Gastrocnemius medialis (tissue), 4 donors: ENCODE results near the gene FSD2. TPM values are rescaled to one million over a fixed set of nuclear protein-coding genes. Genes with fewer than 3 reads are reported as not detected.

Source experiments
- ATAC-seq, 2 donors: fragments of 150-250 bp; one replicate each; pipeline ENCODE4 v1.9.1; 2016
- DNase-seq, 2 donors: peaks; one replicate each; pipeline ENCODE4 v3.0.0-alpha.2; 2019
- H3K27ac ChIP-seq, 4 donors: fragments of 200-600 bp; sonication (generic); 1 replicate in 1 of 4; 2 replicates in 3 of 4; pipeline ENCODE4 v1.5.1; 2016 to 2018; ENCODE audit warnings: mild to moderate bottlenecking in 2 of 4, moderate library complexity in 1 of 4
- H3K27me3 ChIP-seq, 3 donors: fragments of 200-600 bp; sonication (generic) in 2 of 3; 1 replicate in 1 of 3; 2 replicates in 2 of 3; pipeline versions ENCODE4 v1.5.1 to v1.6.0; 2016 to 2019; ENCODE audit warnings: mild to moderate bottlenecking in 1 of 3, moderate library complexity in 1 of 3
- H3K36me3 ChIP-seq, 2 donors: fragments of 200-600 bp; sonication (generic) in 1 of 2; one replicate each; pipeline ENCODE4 v1.5.1; 2017 to 2018
- H3K4me1 ChIP-seq, 2 donors: fragments of 200-600 bp; sonication (generic) in 1 of 2; one replicate each; pipeline ENCODE4 v1.5.1; 2016 to 2017; ENCODE audit warnings: mild to moderate bottlenecking in 2 of 2
- H3K4me3 ChIP-seq, 4 donors: fragments of 200-600 bp; sonication (generic) in 3 of 4; 1 replicate in 1 of 4; 2 replicates in 3 of 4; pipeline ENCODE4 v1.5.1; 2016 to 2019; ENCODE audit warnings: mild to moderate bottlenecking in 2 of 4
- H3K9me3 ChIP-seq, 3 donors: fragments of 200-600 bp; sonication (generic) in 2 of 3; 1 replicate in 1 of 3; 2 replicates in 2 of 3; pipeline ENCODE4 v1.5.1; 2016 to 2019
- POLR2A ChIP-seq, 2 donors: fragments of 450-650 bp; IDR thresholded peaks; one replicate each; pipeline ENCODE4 v1.6.1; 2017; ENCODE audit warnings: antibody characterized with exemption in 2 of 2, mild to moderate bottlenecking in 2 of 2, moderate library complexity in 2 of 2
- in situ Hi-C, 4 donors: fragments of 200-750 bp; cut with MboI; loops; one replicate each; pipeline versions ENCODE4 v1.15.0 to v1.8.0; 2017; ENCODE audit warnings: low sequenced_read_pairs in 4 of 4
- intact Hi-C: fragments of 100-400 bp; cut with DNase I; formaldehyde crosslinking; loops from one replicate; pipeline ENCODE4 v1.15.1; 2023; ENCODE audit warnings: low total_unique reads
- total RNA-seq, 4 donors: library from RNA; depleted of rRNA; stranded (reverse); fragments of >200 nt; gene quantifications; one replicate each; pipeline versions ENCODE4 v1.1.0 to v1.2.3, GENCODE V29; 2016
- TF ChIP-seq, protein P1 (sequence below), 5 experiments: fragments of 450-650 bp in 3 of 5; fragments of 200-600 bp in 2 of 5; sonication (generic) in 2 of 5; IDR thresholded peaks in 4 of 5; conservative IDR thresholded peaks in 1 of 5; 1 replicate in 4 of 5; 2 replicates in 1 of 5; pipeline ENCODE4 v1.5.1; 2016 to 2019; ENCODE audit warnings: antibody characterized with exemption in 5 of 5, mild to moderate bottlenecking in 3 of 5, moderate library complexity in 3 of 5

Gene FSD2
- total RNA-seq, 4 donors from 2014 or later = 3.9 to 18.5 (median 6.6) TPM

DNA sequence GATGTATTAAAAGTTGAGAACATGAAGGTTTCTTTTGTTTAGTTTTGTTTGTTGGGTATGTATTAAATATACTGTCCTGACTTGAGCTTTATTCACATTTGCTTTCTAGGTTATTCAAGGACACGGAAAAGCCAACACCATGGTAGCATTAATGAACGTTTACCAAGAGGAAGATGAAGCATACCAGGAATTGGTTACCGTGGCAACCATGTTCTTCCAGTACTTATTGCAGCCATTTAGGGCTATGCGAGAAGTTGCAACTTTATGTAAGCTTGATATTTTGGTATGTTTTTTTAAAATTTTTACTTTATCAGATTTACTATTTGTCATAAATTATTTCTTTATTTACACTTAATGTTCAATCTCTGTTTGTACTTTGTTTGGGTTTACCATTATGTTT, 7.1 kb upstream of the FSD2 start:
- Histone ChIP-seq H3K27me3 (no peaks in the 10 kb centered on the region), H3K27ac (peak overlapping the region in 2 of 4 donors; percentile 92 to 99), H3K4me1 (peaks cover 31 to 47% of the 10 kb centered on the region in 2 donors), H3K4me3 (no peak overlapping the region), H3K36me3 (peaks cover 0 to 48% of the 10 kb centered on the region in 2 donors), H3K9me3 (no peaks in the 10 kb centered on the region)
- no peak for DNase-seq
- no peak for TF ChIP-seq POLR2A (IDR thresholded peaks at IDR 0.05)
- TF ChIP-seq, protein P1, sequence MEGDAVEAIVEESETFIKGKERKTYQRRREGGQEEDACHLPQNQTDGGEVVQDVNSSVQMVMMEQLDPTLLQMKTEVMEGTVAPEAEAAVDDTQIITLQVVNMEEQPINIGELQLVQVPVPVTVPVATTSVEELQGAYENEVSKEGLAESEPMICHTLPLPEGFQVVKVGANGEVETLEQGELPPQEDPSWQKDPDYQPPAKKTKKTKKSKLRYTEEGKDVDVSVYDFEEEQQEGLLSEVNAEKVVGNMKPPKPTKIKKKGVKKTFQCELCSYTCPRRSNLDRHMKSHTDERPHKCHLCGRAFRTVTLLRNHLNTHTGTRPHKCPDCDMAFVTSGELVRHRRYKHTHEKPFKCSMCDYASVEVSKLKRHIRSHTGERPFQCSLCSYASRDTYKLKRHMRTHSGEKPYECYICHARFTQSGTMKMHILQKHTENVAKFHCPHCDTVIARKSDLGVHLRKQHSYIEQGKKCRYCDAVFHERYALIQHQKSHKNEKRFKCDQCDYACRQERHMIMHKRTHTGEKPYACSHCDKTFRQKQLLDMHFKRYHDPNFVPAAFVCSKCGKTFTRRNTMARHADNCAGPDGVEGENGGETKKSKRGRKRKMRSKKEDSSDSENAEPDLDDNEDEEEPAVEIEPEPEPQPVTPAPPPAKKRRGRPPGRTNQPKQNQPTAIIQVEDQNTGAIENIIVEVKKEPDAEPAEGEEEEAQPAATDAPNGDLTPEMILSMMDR (IDR thresholded peaks at IDR 0.05 in 4 of 5, conservative IDR thresholded peaks at IDR 0.05 in 1 of 5) = no peak
- in situ Hi-C loops = loop anchor here in 2 of 4 donors (25.0 kb wide), 1 partner anchor 276 kb away; the partner anchor contains the start of gene RPS17 (in 2 of the 2)
- ATAC-seq = no peak
- intact Hi-C loops = loop anchor here (10.0 kb wide), 2 partner anchors 168 to 768 kb away; partner anchors contain the start of genes CPEB1 and MEX3B

DNA sequence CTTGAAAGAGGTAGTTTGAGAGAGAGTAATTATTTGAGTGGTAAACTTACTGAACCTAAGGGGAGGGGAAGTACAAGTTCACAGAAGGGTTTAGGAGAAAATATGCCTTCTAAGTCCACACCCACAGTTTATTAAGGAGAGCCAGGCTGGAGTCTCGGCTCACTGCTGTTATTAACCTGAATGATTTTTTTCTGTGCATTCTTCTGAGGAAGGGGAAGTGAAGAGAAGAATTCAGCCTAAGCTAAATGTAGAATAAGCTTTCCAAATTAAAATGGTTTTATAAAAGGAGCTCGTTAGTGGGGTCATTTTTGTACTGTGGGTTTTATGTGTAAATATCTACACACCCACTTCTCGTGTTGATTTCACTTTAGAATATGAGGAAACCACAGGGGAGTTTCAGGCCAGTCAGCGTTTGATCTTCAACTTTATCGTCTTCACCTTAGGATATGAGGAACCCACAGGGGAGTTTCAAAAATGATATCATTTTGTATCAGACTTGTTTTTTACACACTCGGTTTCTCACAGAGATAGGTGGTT, 5.1 kb upstream of the FSD2 start:
- Histone ChIP-seq H3K36me3 (peaks cover 0 to 28% of the 10 kb centered on the region in 2 donors), H3K27me3 (no peaks in the 10 kb centered on the region), H3K4me1 (peaks cover 49 to 64% of the 10 kb centered on the region in 2 donors), H3K9me3 (no peaks in the 10 kb centered on the region), H3K27ac (peak overlapping the region; percentile 92 to 99 (median 96)), H3K4me3 (peak overlapping the region; percentile 69 to 86 (median 79))
- intact Hi-C loops (loop anchor here (10.0 kb wide), 2 partner anchors 166 to 766 kb away; partner anchors contain the start of genes CPEB1 and MEX3B), in situ Hi-C loops (loop anchor here in 2 of 4 donors (25.0 kb wide), 1 partner anchor 274 kb away; the partner anchor contains the start of gene RPS17 (in 2 of the 2))
- TF ChIP-seq, protein P1 (IDR thresholded peaks at IDR 0.05 in 4 of 5, conservative IDR thresholded peaks at IDR 0.05 in 1 of 5) = no peak
- no peak for TF ChIP-seq POLR2A (IDR thresholded peaks at IDR 0.05)
- no peak for DNase-seq
- ATAC-seq = no peak

DNA sequence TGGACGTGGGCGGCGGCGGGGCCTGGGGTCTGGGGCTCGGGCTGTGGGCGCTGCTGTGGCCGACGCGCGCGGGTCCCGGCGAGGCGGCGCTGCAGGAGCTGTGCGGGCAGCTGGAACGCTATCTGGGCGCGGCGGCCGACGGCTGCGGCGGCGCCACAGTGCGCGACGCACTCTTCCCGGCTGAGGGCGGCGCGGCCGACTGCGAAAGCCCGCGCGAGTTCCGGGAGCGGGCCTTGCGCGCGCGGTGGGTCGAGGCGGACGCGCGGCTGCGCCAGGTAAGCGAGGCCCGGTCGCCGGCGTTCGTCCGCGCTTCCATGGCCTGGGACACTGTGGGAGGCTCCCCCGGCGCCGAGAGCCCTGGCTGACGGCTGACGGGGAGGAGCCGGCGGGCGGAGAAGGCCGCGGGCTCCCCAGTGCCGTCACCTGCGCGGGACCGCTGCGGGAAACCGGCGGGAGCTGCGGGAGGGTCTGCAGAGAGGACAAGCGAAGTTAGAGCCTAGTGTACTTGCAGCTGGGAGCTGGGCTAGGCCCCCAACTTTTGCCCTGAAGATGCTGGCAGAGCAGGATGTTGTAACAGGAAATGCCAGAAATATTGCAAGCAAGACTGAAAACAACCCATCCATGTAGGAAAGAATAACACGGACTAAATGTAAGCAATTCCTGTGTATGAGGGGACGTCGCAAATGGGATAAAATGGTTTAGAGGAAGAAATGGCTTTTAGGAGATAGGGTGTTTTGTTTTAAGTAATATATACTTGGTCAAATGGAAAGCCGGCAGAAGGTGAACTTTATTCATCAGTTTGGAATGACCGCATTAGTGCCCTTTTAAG, 4.4 kb upstream of the FSD2 start:
- H3K9me3 ChIP-seq = no peaks in the 10 kb centered on the region
- peaks cover 49 to 62% of the 10 kb centered on the region in 2 donors for H3K4me1 ChIP-seq
- peak overlapping the region; percentile 69 to 86 (median 79) for H3K4me3 ChIP-seq
- intact Hi-C loops (loop anchor here (10.0 kb wide), 2 partner anchors 165 to 765 kb away; partner anchors contain the start of genes CPEB1 and MEX3B), in situ Hi-C loops (loop anchor here in 2 of 4 donors (25.0 kb wide), 1 partner anchor 273 kb away; the partner anchor contains the start of gene RPS17 (in 2 of the 2))
- H3K27me3 ChIP-seq = no peaks in the 10 kb centered on the region
- peak; percentile 3 to 7 for ATAC-seq
- H3K27ac ChIP-seq = peak overlapping the region; percentile 92 to 99 (median 96)
- peak in 1 of 2 donors; percentile 33 for DNase-seq
- TF ChIP-seq, protein P1 (IDR thresholded peaks at IDR 0.05 in 4 of 5, conservative IDR thresholded peaks at IDR 0.05 in 1 of 5) = no peak
- peak in 1 of 2 donors; percentile 14 for TF ChIP-seq POLR2A (IDR thresholded peaks at IDR 0.05)
- H3K36me3 ChIP-seq = peaks cover 0 to 21% of the 10 kb centered on the region in 2 donors

DNA sequence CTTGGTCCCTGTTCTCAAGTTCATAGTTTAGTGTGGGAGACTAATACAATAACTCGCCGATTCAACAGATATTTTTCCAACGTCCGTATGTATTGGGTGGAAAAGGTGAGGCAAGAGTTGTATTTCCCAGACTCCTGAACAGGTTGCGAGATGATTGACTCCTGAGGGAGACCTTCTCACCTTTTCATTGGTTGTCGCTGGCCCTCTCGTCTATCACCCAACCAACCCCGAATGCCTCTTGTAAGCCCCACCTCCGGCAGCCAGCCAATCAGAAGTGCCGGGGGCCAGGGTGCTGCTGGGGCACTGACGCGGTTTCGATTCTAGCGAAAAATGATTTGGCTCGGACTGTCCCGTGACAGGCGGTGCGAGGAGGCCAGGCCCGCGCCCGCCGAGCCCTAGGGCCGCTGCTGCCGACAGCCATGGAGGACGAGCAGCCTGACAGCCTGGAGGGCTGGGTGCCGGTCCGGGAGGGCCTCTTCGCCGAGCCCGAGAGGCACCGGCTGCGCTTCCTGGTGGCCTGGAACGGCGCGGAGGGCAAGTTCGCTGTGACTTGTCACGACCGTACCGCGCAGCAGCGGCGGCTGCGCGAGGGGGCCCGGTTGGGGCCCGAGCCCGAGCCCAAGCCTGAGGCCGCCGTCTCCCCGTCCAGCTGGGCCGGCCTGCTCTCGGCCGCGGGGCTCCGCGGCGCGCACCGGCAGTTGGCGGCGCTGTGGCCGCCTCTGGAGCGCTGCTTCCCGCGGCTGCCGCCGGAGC, 3.6 kb upstream of the FSD2 start, which contains the start of gene WHAMM:
Gene WHAMM, plus strand, starts transcription at position 321 of the 753 bp plus-strand sequence. Its CDS starts 99 bp downstream, at position 420.
- H3K4me3 ChIP-seq = peak within 1 kb of the TSS; percentile 69 to 86 (median 79)
- peaks cover 0 to 15% of the 10 kb centered on the region in 2 donors for H3K36me3 ChIP-seq
- no peaks in the 10 kb centered on the region for H3K27me3 ChIP-seq
- peaks cover 49 to 60% of the 10 kb centered on the region in 2 donors for H3K4me1 ChIP-seq
- in situ Hi-C loops (loop anchor here in 2 of 4 donors (10.0 to 25.0 kb wide), 2 partner anchors 55 to 272 kb away; partner anchors contain the start of gene RPS17 (in 2 of the 2)), intact Hi-C loops (loop anchor here (1.0 to 10.0 kb wide), 6 partner anchors 59 to 765 kb away; partner anchors contain the start of genes BTBD1, CPEB1 and MEX3B)
- H3K9me3 ChIP-seq = no peaks in the 10 kb centered on the region
- DNase-seq = peak; percentile 100
- TF ChIP-seq, protein P1 (IDR thresholded peaks at IDR 0.05 in 4 of 5, conservative IDR thresholded peaks at IDR 0.05 in 1 of 5) = peak in 2 of 5 experiments; percentile 15 to 29
- TF ChIP-seq POLR2A (IDR thresholded peaks at IDR 0.05) = peak; percentile 99
- H3K27ac ChIP-seq = peak within 1 kb of the TSS; percentile 92 to 99 (median 96)
- peak; percentile 79 to 83 for ATAC-seq
